GM11168 (cell line): ENCODE results near the gene TOR4A.

Source experiments
- in situ Hi-C: fragments of 300-500 bp; cut with MboI; formaldehyde crosslinking; loops from one replicate; pipeline ENCODE4 v1.12.0; 2022; ENCODE audit warnings: low sequenced_read_pairs; ENCODE audit not compliant: unreplicated experiment

Gene TOR4A

GRCh38 chr9:137269231-137269772, 8.2 kb upstream of the TOR4A start:
- in situ Hi-C loops: no loop called here

- in situ Hi-C loops: no loop called here
These were observed 6.4 kb upstream of the TOR4A start for GRCh38 chr9:137270929-137271695.

- in situ Hi-C loops: no loop called here
These were observed 5.8 kb upstream of the TOR4A start for GRCh38 chr9:137271696-137272076.

GRCh38 chr9:137272241-137273094, 5.1 kb upstream of the TOR4A start:
- in situ Hi-C loops: no loop called here

GRCh38 chr9:137273095-137273490, 4.4 kb upstream of the TOR4A start:
- in situ Hi-C loops: no loop called here

- in situ Hi-C loops: no loop called here
These were observed 3.8 kb upstream of the TOR4A start for GRCh38 chr9:137273611-137274320.

- in situ Hi-C loops: no loop called here
These were observed 2.3 kb upstream of the TOR4A start for GRCh38 chr9:137275203-137275587.

GRCh38 chr9:137275588-137276472, 1.7 kb upstream of the TOR4A start:
- in situ Hi-C loops: no loop called here

GRCh38 chr9:137276473-137277328, 825 bp upstream of the TOR4A start:
- in situ Hi-C loops: no loop called here

- in situ Hi-C loops: no loop called here
These were observed 655 bp downstream of the TOR4A start for GRCh38 chr9:137278061-137278701.

GRCh38 chr9:137278721-137279711, 1.5 kb downstream of the TOR4A start:
- in situ Hi-C loops: no loop called here

GRCh38 chr9:137279741-137280473, 2.4 kb downstream of the TOR4A start:
- in situ Hi-C loops: no loop called here

- in situ Hi-C loops: no loop called here
These were observed 3.2 kb downstream of the TOR4A start for GRCh38 chr9:137280474-137281344.

GRCh38 chr9:137281345-137282116, 4.0 kb downstream of the TOR4A start:
- in situ Hi-C loops: no loop called here

GRCh38 chr9:137286975-137287383, 9.5 kb downstream of the TOR4A start:
- in situ Hi-C loops: no loop called here
